Neural progenitor cell (in vitro differentiated cells): Measurements from ENCODE around the gene HERC3. TPM values are rescaled to one million over a fixed set of nuclear protein-coding genes. Genes with fewer than 3 reads are reported as not detected.
A peak's percentile ranks its signal among the peaks of the same experiment; 100 is the strongest.

Experiments
- DNase-seq: peaks from one replicate; pipeline ENCODE4 v3.0.0-alpha.2; 2016; ENCODE audit warnings: low spot score
- H2AFZ ChIP-seq: fragments of 200-600 bp; sonication (generic); replicated peaks from 2 replicates; pipeline ENCODE4 v1.6.1; 2016; ENCODE audit warnings: antibody characterized with exemption
- H3F3A ChIP-seq: fragments of 200-600 bp; sonication (generic); 2 replicates; pipeline ENCODE4 v1.6.1; 2016; ENCODE audit warnings: antibody characterized with exemption, low read depth
- H3K27ac ChIP-seq: fragments of 200-600 bp; sonication (generic); 2 replicates; pipeline ENCODE4 v1.5.1; 2016; ENCODE audit warnings: mild to moderate bottlenecking
- H3K27me3 ChIP-seq: fragments of 200-600 bp; sonication (generic); 2 replicates; pipeline ENCODE4 v1.6.1; 2016; ENCODE audit warnings: mild to moderate bottlenecking, moderate library complexity
- H3K36me3 ChIP-seq: fragments of 200-600 bp; sonication (generic); 2 replicates; pipeline ENCODE4 v1.5.1; 2016
- H3K4me1 ChIP-seq: fragments of 200-600 bp; sonication (generic); 2 replicates; pipeline ENCODE4 v1.6.1; 2016; ENCODE audit warnings: mixed run types
- H3K4me2 ChIP-seq: fragments of 200-600 bp; sonication (generic); 2 replicates; pipeline ENCODE4 v1.6.1; 2016
- H3K4me3 ChIP-seq: fragments of 200-600 bp; sonication (generic); 2 replicates; pipeline ENCODE4 v1.5.1; 2016
- H3K79me2 ChIP-seq: fragments of 200-600 bp; sonication (generic); 2 replicates; pipeline ENCODE4 v1.6.1; 2016; ENCODE audit warnings: low read depth
- H3K9ac ChIP-seq: fragments of 200-600 bp; sonication (generic); 2 replicates; pipeline ENCODE4 v1.6.1; 2016
- H3K9me3 ChIP-seq: fragments of 200-600 bp; sonication (generic); 2 replicates; pipeline ENCODE4 v1.5.1; 2016; ENCODE audit warnings: low read depth
- H4K20me1 ChIP-seq: fragments of 200-600 bp; sonication (generic); 2 replicates; pipeline ENCODE4 v1.6.1; 2016; ENCODE audit warnings: low read depth
- H3K27ac Mint-ChIP-seq: 3 replicates; pipeline ENCODE4 v1.8.0; 2021; ENCODE audit warnings: mixed read lengths
- H3K27me3 Mint-ChIP-seq: 2 replicates; pipeline ENCODE4 v1.8.0; 2022; ENCODE audit warnings: low read depth, mild to moderate bottlenecking, inconsistent platforms, moderate library complexity, mixed read lengths; ENCODE audit not compliant: insufficient read depth
- H3K36me3 Mint-ChIP-seq: 3 replicates; pipeline ENCODE4 v1.8.0; 2021; ENCODE audit warnings: mixed read lengths
- H3K4me1 Mint-ChIP-seq: 3 replicates; pipeline ENCODE4 v1.8.0; 2021; ENCODE audit warnings: mixed read lengths
- H3K4me3 Mint-ChIP-seq: 3 replicates; pipeline ENCODE4 v1.8.0; 2021; ENCODE audit warnings: mild to moderate bottlenecking, moderate library complexity, mixed read lengths
- H3K9me3 Mint-ChIP-seq: 3 replicates; pipeline ENCODE4 v1.8.0; 2020; ENCODE audit warnings: mixed read lengths
- CTCF ChIP-seq: fragments of 200-600 bp; sonication (generic); IDR thresholded peaks from 2 replicates; pipeline ENCODE4 v1.5.1; 2017; ENCODE audit warnings: antibody characterized with exemption, mild to moderate bottlenecking
- EZH2 ChIP-seq: fragments of 200-600 bp; sonication (generic); IDR thresholded peaks from 2 replicates; pipeline ENCODE4 v1.6.1; 2017; ENCODE audit warnings: antibody characterized with exemption, mild to moderate bottlenecking, moderate library complexity
- EZH2phosphoT487 ChIP-seq: fragments of 200-600 bp; sonication (generic); IDR thresholded peaks from 2 replicates; pipeline ENCODE4 v1.6.1; 2017; ENCODE audit warnings: antibody characterized with exemption
- total RNA-seq: library from RNA; depleted of rRNA; stranded (reverse); fragments of >200 nt; gene quantifications from 2 replicates; pipeline ENCODE4 v1.2.3, GENCODE V29; 2015; ENCODE audit warnings: low replicate concordance

The HERC3 gene
- total RNA-seq, 1 donor from 2014 or later, result 4.1 TPM

- no peak overlapping the region for H3K4me2 ChIP-seq
- H3K79me2 ChIP-seq, result no peaks in the 10 kb centered on the region
- Mint-ChIP-seq H3K9me3 (no peaks in the 10 kb centered on the region), H3K4me3 (no peak overlapping the region), H3K4me1 (peaks cover 5% of the 10 kb centered on the region), H3K27me3 (no peaks in the 10 kb centered on the region), H3K36me3 (no peaks in the 10 kb centered on the region), H3K27ac (no peak overlapping the region)
- H3K27me3 ChIP-seq, result no peaks in the 10 kb centered on the region
- no peak overlapping the region for H3K27ac ChIP-seq
- H3K9ac ChIP-seq, result no peak overlapping the region
- peak overlapping the region; percentile 58 for H2AFZ ChIP-seq
- peaks cover 7% of the 10 kb centered on the region for H3K4me1 ChIP-seq
- H3K4me3 ChIP-seq, result no peak overlapping the region
- no peaks in the 10 kb centered on the region for H3F3A ChIP-seq
- H3K36me3 ChIP-seq, result no peaks in the 10 kb centered on the region
- H3K9me3 ChIP-seq, result no peaks in the 10 kb centered on the region
- H4K20me1 ChIP-seq, result no peaks in the 10 kb centered on the region
- DNase-seq, result no peak
- TF ChIP-seq EZH2 (no peak), EZH2phosphoT487 (no peak), CTCF (no peak)
These were observed 21.2 kb downstream of the HERC3 start for GRCh38 chr4:88613417-88613875.

- peaks cover 5% of the 10 kb centered on the region for H3K4me1 Mint-ChIP-seq
- H3K27me3 ChIP-seq, result no peaks in the 10 kb centered on the region
- H4K20me1 ChIP-seq, result no peaks in the 10 kb centered on the region
- H3K4me2 ChIP-seq, result no peak overlapping the region
- no peaks in the 10 kb centered on the region for H3K79me2 ChIP-seq
- peaks cover 7% of the 10 kb centered on the region for H3K4me1 ChIP-seq
- no peak overlapping the region for H3K4me3 ChIP-seq
- H3K36me3 Mint-ChIP-seq, result no peaks in the 10 kb centered on the region
- H3K27ac ChIP-seq, result no peak overlapping the region
- H3K4me3 Mint-ChIP-seq, result no peak overlapping the region
- H3K36me3 ChIP-seq, result no peaks in the 10 kb centered on the region
- no peaks in the 10 kb centered on the region for H3K27me3 Mint-ChIP-seq
- no peak for DNase-seq
- H3K9me3 ChIP-seq, result no peaks in the 10 kb centered on the region
- no peaks in the 10 kb centered on the region for H3F3A ChIP-seq
- no peak overlapping the region for H3K27ac Mint-ChIP-seq
- TF ChIP-seq EZH2 (no peak), CTCF (no peak), EZH2phosphoT487 (no peak)
- H3K9me3 Mint-ChIP-seq, result no peaks in the 10 kb centered on the region
- no peak overlapping the region for H2AFZ ChIP-seq
- H3K9ac ChIP-seq, result no peak overlapping the region
These were observed 21.8 kb downstream of the HERC3 start for GRCh38 chr4:88614058-88614457.

GRCh38 chr4:88616275-88617150 lies 24.2 kb downstream of the HERC3 start:
- Mint-ChIP-seq H3K27me3 (no peaks in the 10 kb centered on the region), H3K9me3 (no peaks in the 10 kb centered on the region), H3K4me3 (no peak overlapping the region), H3K36me3 (no peaks in the 10 kb centered on the region), H3K27ac (no peak overlapping the region), H3K4me1 (peaks cover 5% of the 10 kb centered on the region)
- Histone ChIP-seq H3K4me2 (no peak overlapping the region), H3K27ac (no peak overlapping the region), H3K4me3 (no peak overlapping the region), H3K4me1 (peaks cover 7% of the 10 kb centered on the region), H3K9ac (no peak overlapping the region), H3K27me3 (no peaks in the 10 kb centered on the region), H4K20me1 (no peaks in the 10 kb centered on the region), H3F3A (no peaks in the 10 kb centered on the region), H3K36me3 (no peaks in the 10 kb centered on the region), H3K9me3 (no peaks in the 10 kb centered on the region), H3K79me2 (no peaks in the 10 kb centered on the region), H2AFZ (no peak overlapping the region)
- TF ChIP-seq CTCF (no peak), EZH2phosphoT487 (no peak), EZH2 (no peak)
- no peak for DNase-seq
